Neural progenitor cell (in vitro differentiated cells): ENCODE results near the gene RASSF4. TPM values are rescaled to one million over a fixed set of nuclear protein-coding genes. Genes with fewer than 3 reads are reported as not detected.

ENCODE experiments used
- DNase-seq: peaks from one replicate; pipeline ENCODE4 v3.0.0-alpha.2; 2016; ENCODE audit warnings: low spot score
- H2AFZ ChIP-seq: fragments of 200-600 bp; sonication (generic); replicated peaks from 2 replicates; pipeline ENCODE4 v1.6.1; 2016; ENCODE audit warnings: antibody characterized with exemption
- H3F3A ChIP-seq: fragments of 200-600 bp; sonication (generic); 2 replicates; pipeline ENCODE4 v1.6.1; 2016; ENCODE audit warnings: antibody characterized with exemption, low read depth
- H3K27ac ChIP-seq: fragments of 200-600 bp; sonication (generic); 2 replicates; pipeline ENCODE4 v1.5.1; 2016; ENCODE audit warnings: mild to moderate bottlenecking
- H3K27me3 ChIP-seq: fragments of 200-600 bp; sonication (generic); 2 replicates; pipeline ENCODE4 v1.6.1; 2016; ENCODE audit warnings: mild to moderate bottlenecking, moderate library complexity
- H3K36me3 ChIP-seq: fragments of 200-600 bp; sonication (generic); 2 replicates; pipeline ENCODE4 v1.5.1; 2016
- H3K4me1 ChIP-seq: fragments of 200-600 bp; sonication (generic); 2 replicates; pipeline ENCODE4 v1.6.1; 2016; ENCODE audit warnings: mixed run types
- H3K4me2 ChIP-seq: fragments of 200-600 bp; sonication (generic); 2 replicates; pipeline ENCODE4 v1.6.1; 2016
- H3K4me3 ChIP-seq: fragments of 200-600 bp; sonication (generic); 2 replicates; pipeline ENCODE4 v1.5.1; 2016
- H3K79me2 ChIP-seq: fragments of 200-600 bp; sonication (generic); 2 replicates; pipeline ENCODE4 v1.6.1; 2016; ENCODE audit warnings: low read depth
- H3K9ac ChIP-seq: fragments of 200-600 bp; sonication (generic); 2 replicates; pipeline ENCODE4 v1.6.1; 2016
- H3K9me3 ChIP-seq: fragments of 200-600 bp; sonication (generic); 2 replicates; pipeline ENCODE4 v1.5.1; 2016; ENCODE audit warnings: low read depth
- H4K20me1 ChIP-seq: fragments of 200-600 bp; sonication (generic); 2 replicates; pipeline ENCODE4 v1.6.1; 2016; ENCODE audit warnings: low read depth
- H3K27ac Mint-ChIP-seq: 3 replicates; pipeline ENCODE4 v1.8.0; 2021; ENCODE audit warnings: mixed read lengths
- H3K27me3 Mint-ChIP-seq: 2 replicates; pipeline ENCODE4 v1.8.0; 2022; ENCODE audit warnings: low read depth, mild to moderate bottlenecking, inconsistent platforms, moderate library complexity, mixed read lengths; ENCODE audit not compliant: insufficient read depth
- H3K36me3 Mint-ChIP-seq: 3 replicates; pipeline ENCODE4 v1.8.0; 2021; ENCODE audit warnings: mixed read lengths
- H3K4me1 Mint-ChIP-seq: 3 replicates; pipeline ENCODE4 v1.8.0; 2021; ENCODE audit warnings: mixed read lengths
- H3K4me3 Mint-ChIP-seq: 3 replicates; pipeline ENCODE4 v1.8.0; 2021; ENCODE audit warnings: mild to moderate bottlenecking, moderate library complexity, mixed read lengths
- H3K9me3 Mint-ChIP-seq: 3 replicates; pipeline ENCODE4 v1.8.0; 2020; ENCODE audit warnings: mixed read lengths
- EZH2 ChIP-seq: fragments of 200-600 bp; sonication (generic); IDR thresholded peaks from 2 replicates; pipeline ENCODE4 v1.6.1; 2017; ENCODE audit warnings: antibody characterized with exemption, mild to moderate bottlenecking, moderate library complexity
- EZH2phosphoT487 ChIP-seq: fragments of 200-600 bp; sonication (generic); IDR thresholded peaks from 2 replicates; pipeline ENCODE4 v1.6.1; 2017; ENCODE audit warnings: antibody characterized with exemption
- total RNA-seq: library from RNA; depleted of rRNA; stranded (reverse); fragments of >200 nt; gene quantifications from 2 replicates; pipeline ENCODE4 v1.2.3, GENCODE V29; 2015; ENCODE audit warnings: low replicate concordance
- TF ChIP-seq, protein P1 (sequence below): fragments of 200-600 bp; sonication (generic); IDR thresholded peaks from 2 replicates; pipeline ENCODE4 v1.5.1; 2017; ENCODE audit warnings: antibody characterized with exemption, mild to moderate bottlenecking

The RASSF4 gene
- total RNA-seq, 1 donor from 2014 or later, result 3.1 TPM

DNA sequence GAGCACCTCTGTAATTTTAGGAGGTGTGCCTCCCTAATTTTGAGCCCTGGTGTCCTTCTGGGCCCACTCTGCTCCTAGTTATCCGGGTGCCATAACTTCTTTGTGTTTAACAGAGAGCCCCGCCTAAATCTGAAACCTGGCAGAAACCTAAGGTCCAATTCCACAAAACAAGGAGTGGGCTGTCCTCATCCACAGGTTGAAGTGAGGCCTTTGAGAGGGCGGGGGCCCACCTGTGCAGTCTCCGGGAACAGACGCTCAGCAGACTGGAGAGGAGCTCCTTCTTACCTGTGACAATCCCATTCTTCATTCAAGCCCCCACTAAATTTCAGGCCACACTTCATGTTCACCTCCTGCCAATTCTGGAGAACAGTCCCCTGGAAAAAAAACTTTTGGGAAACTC, 37.6 kb upstream of the RASSF4 start:
- no peak for DNase-seq
- Histone ChIP-seq H3K9me3 (no peaks in the 10 kb centered on the region), H2AFZ (no peak overlapping the region), H3K36me3 (no peaks in the 10 kb centered on the region), H3F3A (no peaks in the 10 kb centered on the region), H4K20me1 (no peaks in the 10 kb centered on the region), H3K27ac (no peak overlapping the region), H3K4me3 (no peak overlapping the region), H3K4me2 (no peak overlapping the region), H3K9ac (no peak overlapping the region), H3K79me2 (no peaks in the 10 kb centered on the region), H3K27me3 (no peaks in the 10 kb centered on the region), H3K4me1 (peaks cover 4% of the 10 kb centered on the region)
- Mint-ChIP-seq H3K4me1 (no peaks in the 10 kb centered on the region), H3K27ac (no peak overlapping the region), H3K36me3 (no peaks in the 10 kb centered on the region), H3K27me3 (peaks cover 5% of the 10 kb centered on the region), H3K9me3 (peaks cover 10% of the 10 kb centered on the region), H3K4me3 (no peak overlapping the region)
- TF ChIP-seq, protein P1, sequence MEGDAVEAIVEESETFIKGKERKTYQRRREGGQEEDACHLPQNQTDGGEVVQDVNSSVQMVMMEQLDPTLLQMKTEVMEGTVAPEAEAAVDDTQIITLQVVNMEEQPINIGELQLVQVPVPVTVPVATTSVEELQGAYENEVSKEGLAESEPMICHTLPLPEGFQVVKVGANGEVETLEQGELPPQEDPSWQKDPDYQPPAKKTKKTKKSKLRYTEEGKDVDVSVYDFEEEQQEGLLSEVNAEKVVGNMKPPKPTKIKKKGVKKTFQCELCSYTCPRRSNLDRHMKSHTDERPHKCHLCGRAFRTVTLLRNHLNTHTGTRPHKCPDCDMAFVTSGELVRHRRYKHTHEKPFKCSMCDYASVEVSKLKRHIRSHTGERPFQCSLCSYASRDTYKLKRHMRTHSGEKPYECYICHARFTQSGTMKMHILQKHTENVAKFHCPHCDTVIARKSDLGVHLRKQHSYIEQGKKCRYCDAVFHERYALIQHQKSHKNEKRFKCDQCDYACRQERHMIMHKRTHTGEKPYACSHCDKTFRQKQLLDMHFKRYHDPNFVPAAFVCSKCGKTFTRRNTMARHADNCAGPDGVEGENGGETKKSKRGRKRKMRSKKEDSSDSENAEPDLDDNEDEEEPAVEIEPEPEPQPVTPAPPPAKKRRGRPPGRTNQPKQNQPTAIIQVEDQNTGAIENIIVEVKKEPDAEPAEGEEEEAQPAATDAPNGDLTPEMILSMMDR, result no peak
- TF ChIP-seq EZH2phosphoT487, result no peak
- TF ChIP-seq EZH2, result no peak

DNA sequence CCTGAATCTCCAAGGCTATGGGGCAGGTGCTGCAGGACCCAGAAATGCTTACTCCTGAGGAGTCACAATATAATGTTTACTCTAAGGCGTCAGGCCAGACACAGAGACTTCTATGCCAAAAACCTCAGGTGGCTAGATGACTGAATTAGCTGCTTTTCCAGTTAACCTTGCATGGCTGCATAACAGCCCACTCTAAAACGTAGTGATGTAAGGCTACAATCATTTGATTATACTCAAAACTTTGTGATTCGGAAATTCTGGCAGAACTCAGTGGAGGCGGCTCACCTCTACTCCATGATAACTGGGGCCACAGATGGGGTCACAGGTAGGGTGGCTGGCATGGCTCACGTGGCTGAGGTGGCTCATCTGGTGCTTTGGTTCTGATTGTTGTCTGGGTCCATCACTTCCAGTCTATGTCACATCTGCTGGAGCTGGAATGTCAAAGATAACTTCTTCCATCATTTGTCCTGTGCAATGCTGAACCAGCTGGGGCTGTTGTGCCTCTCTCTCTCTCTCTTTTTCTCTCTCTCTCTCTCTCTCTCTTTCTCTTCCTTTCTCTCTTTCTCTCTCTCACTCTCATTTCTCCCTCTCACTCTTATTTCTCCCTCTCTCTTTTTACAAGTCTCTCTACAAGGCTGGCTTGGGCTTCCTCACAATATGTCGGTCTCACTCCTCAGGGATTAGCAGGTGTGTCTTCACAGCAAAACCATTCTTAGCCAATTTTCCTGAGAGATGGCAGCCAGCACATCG, 36.6 kb upstream of the RASSF4 start:
- Histone ChIP-seq H2AFZ (no peak overlapping the region), H3K36me3 (no peaks in the 10 kb centered on the region), H3F3A (no peaks in the 10 kb centered on the region), H3K27ac (no peak overlapping the region), H3K79me2 (no peaks in the 10 kb centered on the region), H3K4me2 (no peak overlapping the region), H4K20me1 (no peaks in the 10 kb centered on the region), H3K9ac (no peak overlapping the region), H3K4me3 (no peak overlapping the region), H3K27me3 (no peaks in the 10 kb centered on the region), H3K9me3 (no peaks in the 10 kb centered on the region), H3K4me1 (peaks cover 4% of the 10 kb centered on the region)
- Mint-ChIP-seq H3K9me3 (peaks cover 4% of the 10 kb centered on the region), H3K4me1 (no peaks in the 10 kb centered on the region), H3K36me3 (no peaks in the 10 kb centered on the region), H3K27me3 (peaks cover 5% of the 10 kb centered on the region), H3K27ac (no peak overlapping the region), H3K4me3 (no peak overlapping the region)
- DNase-seq, result no peak
- TF ChIP-seq EZH2 (no peak), EZH2phosphoT487 (no peak)
- TF ChIP-seq, protein P1, result no peak

DNA sequence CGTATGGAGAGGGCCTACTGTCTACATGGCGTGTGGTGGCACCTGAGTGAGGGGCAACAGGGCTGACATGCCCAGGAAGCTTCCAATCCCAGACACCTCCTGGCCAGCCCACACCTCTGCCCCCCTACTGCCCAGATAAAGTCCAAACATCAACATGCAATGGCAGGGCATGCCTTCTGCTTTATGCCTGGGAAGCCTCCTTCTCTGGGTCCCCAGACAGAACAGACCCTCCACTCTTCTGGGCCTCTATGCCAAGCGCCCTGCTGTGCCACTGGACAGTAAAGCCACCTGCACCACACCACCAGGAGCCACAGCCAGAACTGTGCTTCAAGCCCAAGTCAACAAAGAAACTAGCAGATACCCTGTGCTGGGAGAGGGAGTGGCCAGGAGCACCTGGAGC, 36.0 kb upstream of the RASSF4 start:
- Histone ChIP-seq H3K9ac (no peak overlapping the region), H3K4me1 (peaks cover 4% of the 10 kb centered on the region), H3K27me3 (no peaks in the 10 kb centered on the region), H3K36me3 (no peaks in the 10 kb centered on the region), H3K9me3 (no peaks in the 10 kb centered on the region), H3K4me2 (no peak overlapping the region), H3K27ac (no peak overlapping the region), H4K20me1 (no peaks in the 10 kb centered on the region), H3K79me2 (no peaks in the 10 kb centered on the region), H3K4me3 (no peak overlapping the region), H3F3A (no peaks in the 10 kb centered on the region), H2AFZ (no peak overlapping the region)
- peaks cover 2% of the 10 kb centered on the region for H3K9me3 Mint-ChIP-seq
- no peak overlapping the region for H3K27ac Mint-ChIP-seq
- no peak overlapping the region for H3K4me3 Mint-ChIP-seq
- H3K27me3 Mint-ChIP-seq, result peaks cover 8% of the 10 kb centered on the region
- no peaks in the 10 kb centered on the region for H3K36me3 Mint-ChIP-seq
- no peaks in the 10 kb centered on the region for H3K4me1 Mint-ChIP-seq
- no peak for DNase-seq
- TF ChIP-seq, protein P1, result no peak
- no peak for TF ChIP-seq EZH2
- TF ChIP-seq EZH2phosphoT487, result no peak
